Measurements from ENCODE around the gene KDM4E.
A peak's percentile ranks its signal among the peaks of the same experiment; 100 is the strongest.

The KDM4E gene

GRCh38 chr11:95057959-95058358 lies 32.9 kb downstream of the KDM4E start:
- no peak for DNase-seq
- TF ChIP-seq, protein P1, sequence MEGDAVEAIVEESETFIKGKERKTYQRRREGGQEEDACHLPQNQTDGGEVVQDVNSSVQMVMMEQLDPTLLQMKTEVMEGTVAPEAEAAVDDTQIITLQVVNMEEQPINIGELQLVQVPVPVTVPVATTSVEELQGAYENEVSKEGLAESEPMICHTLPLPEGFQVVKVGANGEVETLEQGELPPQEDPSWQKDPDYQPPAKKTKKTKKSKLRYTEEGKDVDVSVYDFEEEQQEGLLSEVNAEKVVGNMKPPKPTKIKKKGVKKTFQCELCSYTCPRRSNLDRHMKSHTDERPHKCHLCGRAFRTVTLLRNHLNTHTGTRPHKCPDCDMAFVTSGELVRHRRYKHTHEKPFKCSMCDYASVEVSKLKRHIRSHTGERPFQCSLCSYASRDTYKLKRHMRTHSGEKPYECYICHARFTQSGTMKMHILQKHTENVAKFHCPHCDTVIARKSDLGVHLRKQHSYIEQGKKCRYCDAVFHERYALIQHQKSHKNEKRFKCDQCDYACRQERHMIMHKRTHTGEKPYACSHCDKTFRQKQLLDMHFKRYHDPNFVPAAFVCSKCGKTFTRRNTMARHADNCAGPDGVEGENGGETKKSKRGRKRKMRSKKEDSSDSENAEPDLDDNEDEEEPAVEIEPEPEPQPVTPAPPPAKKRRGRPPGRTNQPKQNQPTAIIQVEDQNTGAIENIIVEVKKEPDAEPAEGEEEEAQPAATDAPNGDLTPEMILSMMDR (IDR thresholded peaks at IDR 0.05; ENCODE audit: low read depth, low read length): no peak
- Histone ChIP-seq H3K36me3 (no peaks in the 10 kb centered on the region), H3K27me3 (no peaks in the 10 kb centered on the region), H3K4me1 (no peaks in the 10 kb centered on the region), H3K4me3 (ENCODE audit: low read depth, low read length) (no peak overlapping the region), H3K9me3 (no peaks in the 10 kb centered on the region)

DNA sequence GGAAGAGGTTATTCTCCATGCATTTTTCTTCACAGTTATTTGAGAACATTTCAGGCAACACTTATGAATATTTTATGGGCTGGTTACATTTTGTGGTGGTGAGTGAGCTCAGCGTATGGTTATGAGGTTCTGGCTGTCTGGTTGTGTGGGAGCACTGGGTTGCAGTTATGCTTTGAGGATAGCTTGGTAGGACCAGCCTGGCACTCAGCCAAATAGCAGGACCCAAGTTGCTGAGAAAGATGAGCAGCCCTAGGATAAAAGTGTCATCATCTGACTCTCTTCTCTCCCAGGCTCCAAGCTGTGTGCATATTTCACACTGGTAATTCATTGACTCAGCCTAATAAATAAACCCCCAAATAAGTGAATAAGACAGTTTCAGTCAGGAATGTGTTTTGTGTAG lies 33.6 kb downstream of the KDM4E start:
- DNase-seq: no peak
- Histone ChIP-seq H3K36me3 (no peaks in the 10 kb centered on the region), H3K4me3 (ENCODE audit: low read depth, low read length) (no peak overlapping the region), H3K27me3 (no peaks in the 10 kb centered on the region), H3K9me3 (no peaks in the 10 kb centered on the region), H3K4me1 (no peaks in the 10 kb centered on the region)
- TF ChIP-seq, protein P1 (IDR thresholded peaks at IDR 0.05; ENCODE audit: low read depth, low read length): no peak

GRCh38 chr11:95059046-95059445 lies 34.0 kb downstream of the KDM4E start:
- no peaks in the 10 kb centered on the region for H3K9me3 ChIP-seq
- TF ChIP-seq, protein P1 (IDR thresholded peaks at IDR 0.05; ENCODE audit: low read depth, low read length): no peak
- no peaks in the 10 kb centered on the region for H3K36me3 ChIP-seq

GRCh38 chr11:95065336-95065735 lies 40.3 kb downstream of the KDM4E start:
- DNase-seq: no peak
- H3K4me1 ChIP-seq: no peaks in the 10 kb centered on the region
- no peaks in the 10 kb centered on the region for H3K36me3 ChIP-seq
- H3K9me3 ChIP-seq: no peaks in the 10 kb centered on the region
- TF ChIP-seq, protein P1 (IDR thresholded peaks at IDR 0.05; ENCODE audit: low read depth, low read length): no peak
- no peak overlapping the region for H3K4me3 ChIP-seq (ENCODE audit: low read depth, low read length)
- H3K27me3 ChIP-seq: no peaks in the 10 kb centered on the region

More at GRCh38 chr11:95059046-95059445, 34.0 kb downstream of the KDM4E start:
- no peaks in the 10 kb centered on the region for H3K27me3 ChIP-seq
- no peak for DNase-seq
- H3K4me3 ChIP-seq (ENCODE audit: low read depth, low read length): no peak overlapping the region
- H3K4me1 ChIP-seq: no peaks in the 10 kb centered on the region

- TF ChIP-seq, protein P1 (IDR thresholded peaks at IDR 0.05; ENCODE audit: low read depth, low read length): no peak
- Histone ChIP-seq H3K27me3 (no peaks in the 10 kb centered on the region), H3K4me1 (no peaks in the 10 kb centered on the region), H3K9me3 (no peaks in the 10 kb centered on the region), H3K36me3 (peaks cover 6% of the 10 kb centered on the region; the same call in 1 of the 2 replicates), H3K4me3 (ENCODE audit: low read depth, low read length) (peak within 1 kb of the TSS; percentile 87)
- no peak for DNase-seq
Measured at GRCh38 chr11:95066716-95067038, 41.6 kb downstream of the KDM4E start, which contains the start of gene SRSF8. Gene SRSF8, plus strand, starts transcription at chr11:95066919. Its CDS starts 308 bp downstream, at chr11:95067227.

- H3K9me3 ChIP-seq: no peaks in the 10 kb centered on the region
- DNase-seq: peak; percentile 89
- TF ChIP-seq, protein P1 (IDR thresholded peaks at IDR 0.05; ENCODE audit: low read depth, low read length): peak; percentile 54
- H3K36me3 ChIP-seq: peaks cover 6% of the 10 kb centered on the region; the same call in 1 of the 2 replicates
- H3K4me3 ChIP-seq (ENCODE audit: low read depth, low read length): peak overlapping the region; percentile 87
- no peaks in the 10 kb centered on the region for H3K4me1 ChIP-seq
- H3K27me3 ChIP-seq: no peaks in the 10 kb centered on the region
Measured at GRCh38 chr11:95067039-95067840, 42.2 kb downstream of the KDM4E start.

All from BE2C (cell line).